ENCODE results near the gene MAN2C1.

GRCh38 chr15:75314552-75315290 is 53.7 kb downstream of the MAN2C1 start:
- no peak for TF ChIP-seq CTCF (conservative IDR thresholded peaks at IDR 0.05)
- no peak for TF ChIP-seq ZFX (IDR thresholded peaks at IDR 0.05)

All from C4-2B (cell line).